ENCODE results near the gene PROC.
A peak's percentile ranks its signal among the peaks of the same experiment; 100 is the strongest.

The PROC gene

GRCh38 chr2:127408004-127408806 lies 10.0 kb upstream of the PROC start (continued):
- TF ChIP-seq GLIS2 (tag by site-specific recombination; IDR thresholded peaks at IDR 0.05) (peak; percentile 82), KLF10 (tag by site-specific recombination; IDR thresholded peaks at IDR 0.05) (peak; percentile 91), ZFP41 (tag by site-specific recombination; IDR thresholded peaks at IDR 0.05; ENCODE audit: borderline replicate concordance) (no peak), IKZF3 (tag by site-specific recombination; IDR thresholded peaks at IDR 0.05) (peak; percentile 68), ZBTB17 (tag by site-specific recombination; IDR thresholded peaks at IDR 0.05) (peak; percentile 4; the same call in 1 of the 2 replicates), ZNF398 (tag by site-specific recombination; IDR thresholded peaks at IDR 0.05) (peak; percentile 94), ZNF184 (tag by site-specific recombination; IDR thresholded peaks at IDR 0.05) (0 out of 2 replicates have a peak, but pooled peaks have one; percentile 14), ZNF580 (tag by site-specific recombination; IDR thresholded peaks at IDR 0.05) (0 out of 2 replicates have a peak, but pooled peaks have one; percentile 9), ZNF335 (tag by site-specific recombination; conservative IDR thresholded peaks at IDR 0.05) (peak; percentile 62), ZSCAN30 (tag by site-specific recombination; IDR thresholded peaks at IDR 0.05) (peak; percentile 68; the same call in 1 of the 2 replicates), ZBTB20 (tag by site-specific recombination; IDR thresholded peaks at IDR 0.05) (peak; percentile 33), ZNF701 (tag by site-specific recombination; IDR thresholded peaks at IDR 0.05) (no peak), ZIC2 (tag by site-specific recombination; IDR thresholded peaks at IDR 0.05) (peak; percentile 27; the same call in 1 of the 2 replicates), GLIS1 (tag by site-specific recombination; IDR thresholded peaks at IDR 0.05) (peak; percentile 42; the same call in 1 of the 2 replicates), SP2 (tag by site-specific recombination; IDR thresholded peaks at IDR 0.05) (peak; percentile 43), ZNF660 (tag by site-specific recombination; IDR thresholded peaks at IDR 0.05) (peak; percentile 53; the same call in 1 of the 2 replicates), SP7 (tag by site-specific recombination; IDR thresholded peaks at IDR 0.05) (no peak), HOXD13 (CRISPR knock-in tag; IDR thresholded peaks at IDR 0.05; ENCODE audit: borderline replicate concordance) (no peak), ZBTB8A (tag by site-specific recombination; IDR thresholded peaks at IDR 0.05) (peak; percentile 90), ZFHX2 (tag by site-specific recombination; conservative IDR thresholded peaks at IDR 0.05) (peak; percentile 80), ZNF354C (tag by site-specific recombination; IDR thresholded peaks at IDR 0.05; ENCODE audit: borderline replicate concordance, low read depth) (no peak), ZNF391 (tag by site-specific recombination; IDR thresholded peaks at IDR 0.05; ENCODE audit: borderline replicate concordance, low read depth) (no peak), ZFP69B (tag by site-specific recombination; IDR thresholded peaks at IDR 0.05) (no peak), SP3 (tag by site-specific recombination; IDR thresholded peaks at IDR 0.05) (peak; percentile 33), ZNF677 (tag by site-specific recombination; IDR thresholded peaks at IDR 0.05) (0 out of 2 replicates have a peak, but pooled peaks have one; percentile 27), ZNF175 (tag by site-specific recombination; IDR thresholded peaks at IDR 0.05) (no peak), OSR2 (tag by site-specific recombination; IDR thresholded peaks at IDR 0.05) (peak; percentile 8; the same call in 1 of the 2 replicates), ZNF544 (tag by site-specific recombination; IDR thresholded peaks at IDR 0.05) (no peak), ZNF777 (tag by site-specific recombination; IDR thresholded peaks at IDR 0.05; ENCODE audit: borderline replicate concordance) (peak; percentile 72; the same call in 1 of the 2 replicates), ZNF324 (tag by site-specific recombination; IDR thresholded peaks at IDR 0.05) (0 out of 2 replicates have a peak, but pooled peaks have one; percentile 29)
- TF ChIP-seq, protein P1, sequence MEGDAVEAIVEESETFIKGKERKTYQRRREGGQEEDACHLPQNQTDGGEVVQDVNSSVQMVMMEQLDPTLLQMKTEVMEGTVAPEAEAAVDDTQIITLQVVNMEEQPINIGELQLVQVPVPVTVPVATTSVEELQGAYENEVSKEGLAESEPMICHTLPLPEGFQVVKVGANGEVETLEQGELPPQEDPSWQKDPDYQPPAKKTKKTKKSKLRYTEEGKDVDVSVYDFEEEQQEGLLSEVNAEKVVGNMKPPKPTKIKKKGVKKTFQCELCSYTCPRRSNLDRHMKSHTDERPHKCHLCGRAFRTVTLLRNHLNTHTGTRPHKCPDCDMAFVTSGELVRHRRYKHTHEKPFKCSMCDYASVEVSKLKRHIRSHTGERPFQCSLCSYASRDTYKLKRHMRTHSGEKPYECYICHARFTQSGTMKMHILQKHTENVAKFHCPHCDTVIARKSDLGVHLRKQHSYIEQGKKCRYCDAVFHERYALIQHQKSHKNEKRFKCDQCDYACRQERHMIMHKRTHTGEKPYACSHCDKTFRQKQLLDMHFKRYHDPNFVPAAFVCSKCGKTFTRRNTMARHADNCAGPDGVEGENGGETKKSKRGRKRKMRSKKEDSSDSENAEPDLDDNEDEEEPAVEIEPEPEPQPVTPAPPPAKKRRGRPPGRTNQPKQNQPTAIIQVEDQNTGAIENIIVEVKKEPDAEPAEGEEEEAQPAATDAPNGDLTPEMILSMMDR (tag by site-specific recombination; IDR thresholded peaks at IDR 0.05) = peak; percentile 55; the same call in 1 of the 2 replicates
- TF ChIP-seq, protein P2, sequence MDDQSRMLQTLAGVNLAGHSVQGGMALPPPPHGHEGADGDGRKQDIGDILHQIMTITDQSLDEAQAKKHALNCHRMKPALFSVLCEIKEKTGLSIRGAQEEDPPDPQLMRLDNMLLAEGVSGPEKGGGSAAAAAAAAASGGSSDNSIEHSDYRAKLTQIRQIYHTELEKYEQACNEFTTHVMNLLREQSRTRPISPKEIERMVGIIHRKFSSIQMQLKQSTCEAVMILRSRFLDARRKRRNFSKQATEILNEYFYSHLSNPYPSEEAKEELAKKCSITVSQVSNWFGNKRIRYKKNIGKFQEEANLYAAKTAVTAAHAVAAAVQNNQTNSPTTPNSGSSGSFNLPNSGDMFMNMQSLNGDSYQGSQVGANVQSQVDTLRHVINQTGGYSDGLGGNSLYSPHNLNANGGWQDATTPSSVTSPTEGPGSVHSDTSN (CRISPR knock-in tag; IDR thresholded peaks at IDR 0.05) = peak; percentile 70; the same call in 1 of the 2 replicates
- TF ChIP-seq, protein P3, sequence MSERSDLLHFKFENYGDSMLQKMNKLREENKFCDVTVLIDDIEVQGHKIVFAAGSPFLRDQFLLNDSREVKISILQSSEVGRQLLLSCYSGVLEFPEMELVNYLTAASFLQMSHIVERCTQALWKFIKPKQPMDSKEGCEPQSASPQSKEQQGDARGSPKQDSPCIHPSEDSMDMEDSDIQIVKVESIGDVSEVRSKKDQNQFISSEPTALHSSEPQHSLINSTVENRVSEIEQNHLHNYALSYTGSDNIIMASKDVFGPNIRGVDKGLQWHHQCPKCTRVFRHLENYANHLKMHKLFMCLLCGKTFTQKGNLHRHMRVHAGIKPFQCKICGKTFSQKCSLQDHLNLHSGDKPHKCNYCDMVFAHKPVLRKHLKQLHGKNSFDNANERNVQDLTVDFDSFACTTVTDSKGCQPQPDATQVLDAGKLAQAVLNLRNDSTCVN (tag by site-specific recombination; optimal IDR thresholded peaks at IDR 0.05) = peak; percentile 58

Data from HEK293 (cell line).